HCT116 (cell line): ENCODE results near the gene COTL1.

Experiments
- ELF1 ChIP-seq: IDR thresholded peaks from 2 replicates; pipeline ENCODE4 v1.6.1; 2012; ENCODE audit warnings: low read depth, borderline replicate concordance
- EZH2 ChIP-seq: fragments of 200-600 bp; sonication (generic); IDR thresholded peaks from 2 replicates; pipeline ENCODE4 v1.6.1; 2017; ENCODE audit warnings: antibody characterized with exemption, mixed run types
- POLR2A ChIP-seq: IDR thresholded peaks from 2 replicates; pipeline ENCODE4 v1.7.0; 2011; ENCODE audit warnings: borderline replicate concordance; ENCODE audit not compliant: insufficient read depth, insufficient read length; ENCODE audit errors: extremely low read depth
- POLR2AphosphoS5 ChIP-seq: IDR thresholded peaks from 2 replicates; pipeline ENCODE4 v1.6.1; 2011; ENCODE audit warnings: mild to moderate bottlenecking, low read depth, low read length, moderate library complexity
- RAD21 ChIP-seq: IDR thresholded peaks from 2 replicates; pipeline ENCODE4 v1.6.1; 2012; ENCODE audit warnings: low read depth, mild to moderate bottlenecking
- SRF ChIP-seq: IDR thresholded peaks from 2 replicates; pipeline ENCODE4 v1.6.1; 2012; ENCODE audit warnings: low read depth
- TCF7L2 ChIP-seq: IDR thresholded peaks from 2 replicates; pipeline ENCODE4 v1.7.0; 2011; ENCODE audit warnings: borderline replicate concordance, inconsistent platforms; ENCODE audit not compliant: insufficient read depth, insufficient read length; ENCODE audit errors: extremely low read depth
- TF ChIP-seq, protein P1 (sequence below), 3 experiments: fragments of 200-600 bp in 1 of 3; sonication (generic) in 1 of 3; IDR thresholded peaks in 2 of 3; conservative IDR thresholded peaks in 1 of 3; 2 replicates each; pipeline ENCODE4 v1.5.1; 2012 to 2017; ENCODE audit warnings: low read depth in 2 of 3, low read length in 2 of 3, antibody characterized with exemption in 1 of 3, borderline replicate concordance in 1 of 3, control low read depth in 1 of 3, mild to moderate bottlenecking in 1 of 3, mixed read lengths in 1 of 3, mixed run types in 1 of 3, moderate library complexity in 1 of 3; ENCODE audit not compliant: insufficient read depth in 1 of 3
- TF ChIP-seq, protein P2 (sequence below): IDR thresholded peaks from 2 replicates; pipeline ENCODE4 v1.6.1; 2012

DNA sequence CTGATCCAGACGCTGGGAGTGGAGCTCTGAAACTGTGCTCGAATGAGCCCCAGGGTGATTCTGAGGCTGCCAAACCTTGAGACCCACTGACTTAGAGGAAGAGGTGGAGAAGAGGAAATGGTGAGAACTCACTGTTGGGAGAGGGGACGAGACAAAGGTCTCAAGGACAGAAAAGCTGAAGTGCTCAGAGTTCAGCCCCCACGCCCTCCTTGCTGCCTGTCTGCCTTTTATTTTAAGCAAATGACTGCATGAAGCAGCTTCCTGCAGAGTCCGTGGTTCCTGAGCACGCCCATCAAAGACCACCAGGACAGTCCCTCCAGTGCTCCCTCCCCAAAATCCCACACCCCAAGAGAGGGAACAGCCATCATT is 20.4 kb downstream of the COTL1 start:
- no peak for TF ChIP-seq EZH2
- TF ChIP-seq RAD21, result no peak
- TF ChIP-seq, protein P1, sequence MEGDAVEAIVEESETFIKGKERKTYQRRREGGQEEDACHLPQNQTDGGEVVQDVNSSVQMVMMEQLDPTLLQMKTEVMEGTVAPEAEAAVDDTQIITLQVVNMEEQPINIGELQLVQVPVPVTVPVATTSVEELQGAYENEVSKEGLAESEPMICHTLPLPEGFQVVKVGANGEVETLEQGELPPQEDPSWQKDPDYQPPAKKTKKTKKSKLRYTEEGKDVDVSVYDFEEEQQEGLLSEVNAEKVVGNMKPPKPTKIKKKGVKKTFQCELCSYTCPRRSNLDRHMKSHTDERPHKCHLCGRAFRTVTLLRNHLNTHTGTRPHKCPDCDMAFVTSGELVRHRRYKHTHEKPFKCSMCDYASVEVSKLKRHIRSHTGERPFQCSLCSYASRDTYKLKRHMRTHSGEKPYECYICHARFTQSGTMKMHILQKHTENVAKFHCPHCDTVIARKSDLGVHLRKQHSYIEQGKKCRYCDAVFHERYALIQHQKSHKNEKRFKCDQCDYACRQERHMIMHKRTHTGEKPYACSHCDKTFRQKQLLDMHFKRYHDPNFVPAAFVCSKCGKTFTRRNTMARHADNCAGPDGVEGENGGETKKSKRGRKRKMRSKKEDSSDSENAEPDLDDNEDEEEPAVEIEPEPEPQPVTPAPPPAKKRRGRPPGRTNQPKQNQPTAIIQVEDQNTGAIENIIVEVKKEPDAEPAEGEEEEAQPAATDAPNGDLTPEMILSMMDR (IDR thresholded peaks at IDR 0.05 in 2 of 3, conservative IDR thresholded peaks at IDR 0.05 in 1 of 3; ENCODE audit: borderline replicate concordance in 1 of 3, insufficient read depth in 1 of 3, low read depth in 2 of 3, low read length in 2 of 3), result no peak
- TF ChIP-seq SRF, result no peak
- TF ChIP-seq POLR2AphosphoS5, result no peak
- TF ChIP-seq TCF7L2, result no peak
- TF ChIP-seq ELF1, result no peak
- TF ChIP-seq, protein P2, sequence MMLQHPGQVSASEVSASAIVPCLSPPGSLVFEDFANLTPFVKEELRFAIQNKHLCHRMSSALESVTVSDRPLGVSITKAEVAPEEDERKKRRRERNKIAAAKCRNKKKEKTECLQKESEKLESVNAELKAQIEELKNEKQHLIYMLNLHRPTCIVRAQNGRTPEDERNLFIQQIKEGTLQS, result no peak
- TF ChIP-seq POLR2A, result no peak
